K562 (cell line): ENCODE data around the gene APBA2. TPM values are rescaled to one million over a fixed set of nuclear protein-coding genes. Genes with fewer than 3 reads are reported as not detected.

ENCODE experiments used
- ASH1L ChIP-seq: fragments of 450-650 bp; IDR thresholded peaks from 2 replicates; pipeline ENCODE4 v1.6.1; 2018; ENCODE audit warnings: borderline replicate concordance, mild to moderate bottlenecking, low read depth; ENCODE audit not compliant: partially characterized antibody
- CBFA2T3 ChIP-seq: fragments of 450-650 bp; IDR thresholded peaks from 2 replicates; pipeline ENCODE4 v1.6.1; 2017
- CHD1 ChIP-seq: fragments of 200-600 bp; sonication (generic); IDR thresholded peaks from one replicate; pipeline ENCODE4 v1.6.1; 2012; ENCODE audit warnings: mild to moderate bottlenecking, moderate library complexity, low read length, inconsistent platforms
- CSDE1 ChIP-seq, 2 experiments: fragments of 450-650 bp; IDR thresholded peaks; 2 replicates each; pipeline ENCODE4 v1.6.1; 2016; ENCODE audit warnings: mild to moderate bottlenecking in 1 of 2
- EGR1 ChIP-seq: fragments of 450-650 bp; conservative IDR thresholded peaks from 2 replicates; pipeline ENCODE4 v1.6.1; 2017; ENCODE audit warnings: mild to moderate bottlenecking
- HCFC1 ChIP-seq: IDR thresholded peaks from 2 replicates; pipeline ENCODE4 v1.6.1; 2012; ENCODE audit warnings: low read depth, low read length, improper control_type of control experiment
- ILF3 ChIP-seq: fragments of 450-650 bp; IDR thresholded peaks from 2 replicates; pipeline ENCODE4 v1.6.1; 2018; ENCODE audit warnings: antibody characterized with exemption, mild to moderate bottlenecking, moderate library complexity, borderline replicate concordance
- KDM5B ChIP-seq: fragments of 200-600 bp; sonication (generic); IDR thresholded peaks from 2 replicates; pipeline ENCODE4 v1.6.1; 2012; ENCODE audit warnings: low read depth, mild to moderate bottlenecking, moderate library complexity, low read length, control low read depth, inconsistent platforms; ENCODE audit not compliant: insufficient replicate concordance
- MECOM ChIP-seq: fragments of 250-450 bp; sonication (Bioruptor Pico); IDR thresholded peaks from 2 replicates; pipeline ENCODE4 v1.8.0; 2022; ENCODE audit warnings: inconsistent platforms
- MTA2 ChIP-seq: fragments of 450-650 bp; IDR thresholded peaks from 2 replicates; pipeline ENCODE4 v1.6.1; 2016; ENCODE audit warnings: low read depth
- NFATC3 ChIP-seq: fragments of 450-650 bp; IDR thresholded peaks from 2 replicates; pipeline ENCODE4 v1.6.1; 2017; ENCODE audit warnings: mild to moderate bottlenecking
- PTRF ChIP-seq: fragments of 450-650 bp; IDR thresholded peaks from 2 replicates; pipeline ENCODE4 v1.6.1; 2016; ENCODE audit warnings: mild to moderate bottlenecking, missing genetic modification characterization, missing compliant biosample characterization
- RBM25 ChIP-seq: fragments of 200-400 bp; formaldehyde crosslinking; IDR thresholded peaks from 2 replicates; pipeline ENCODE4 v1.6.1; 2018; ENCODE audit warnings: low read length, low read depth, moderate library complexity; ENCODE audit not compliant: severe bottlenecking
- RNF2 ChIP-seq: sonication (generic); IDR thresholded peaks from 2 replicates; pipeline ENCODE4 v1.6.1; 2016
- SMAD2 ChIP-seq: fragments of 150-350 bp; IDR thresholded peaks from 2 replicates; pipeline ENCODE4 v1.6.1; 2014; ENCODE audit warnings: low read depth, mild to moderate bottlenecking, low read length
- SMARCB1 ChIP-seq: IDR thresholded peaks from 2 replicates; pipeline ENCODE4 v1.6.1; 2011; ENCODE audit warnings: improper control_type of control experiment, low read depth; ENCODE audit not compliant: insufficient read length
- SRSF3 ChIP-seq: fragments of 200-400 bp; formaldehyde crosslinking; IDR thresholded peaks from 2 replicates; pipeline ENCODE4 v1.6.1; 2016; ENCODE audit warnings: mild to moderate bottlenecking, low read length, moderate library complexity; ENCODE audit not compliant: insufficient read depth
- TCF3 ChIP-seq: sonication (generic); formaldehyde crosslinking; IDR thresholded peaks from 2 replicates; pipeline ENCODE4 v1.4.0; 2020; ENCODE audit warnings: mild to moderate bottlenecking, missing genetic modification reagents
- TRIM28 ChIP-seq: fragments of 450-650 bp; IDR thresholded peaks from 2 replicates; pipeline ENCODE4 v1.6.1; 2017
- U2AF2 ChIP-seq: fragments of 200-400 bp; formaldehyde crosslinking; optimal IDR thresholded peaks from 2 replicates; pipeline ENCODE3; 2017; ENCODE audit warnings: low read depth, mild to moderate bottlenecking, low read length
- ZSCAN29 ChIP-seq: fragments of 450-650 bp; IDR thresholded peaks from 2 replicates; pipeline ENCODE4 v1.6.1; 2017
- polyA plus RNA-seq, 8 experiments: library from polyadenylated mRNA; depleted of rRNA in 4 of 8; stranded (reverse) in 5 of 8; unstranded in 3 of 8; fragments of >200 nt; fragmentation: Nextera tagmentation in 2 of 8; fragmentation: Illumina TruSeq in 1 of 8; extraction: Ambion mirVana in 2 of 8; extraction: Trizol in 1 of 8; gene quantifications; 2 replicates each; pipeline versions ENCODE4 v1.2.1 to v1.2.3, GENCODE V29; 2011 to 2014; ENCODE audit warnings: inconsistent platforms in 1 of 8, missing spikeins in 1 of 8
- total RNA-seq, 7 experiments: library from RNA; depleted of rRNA in 6 of 7; stranded (reverse); fragments of >200 nt in 6 of 7; fragmentation: Illumina TruSeq in 2 of 7; extraction: Trizol in 2 of 7; gene quantifications; 2 replicates each; pipeline versions ENCODE4 v1.2.1 to v1.2.3, GENCODE V29; 2011 to 2021; ENCODE audit warnings: low replicate concordance in 1 of 7
- TF ChIP-seq, protein P1 (sequence below): sonication (generic); formaldehyde crosslinking; IDR thresholded peaks from 2 replicates; pipeline ENCODE4 v1.8.0; 2023; ENCODE audit warnings: mild to moderate bottlenecking, missing genetic modification reagents
- TF ChIP-seq, protein P2 (sequence below): sonication (generic); formaldehyde crosslinking; IDR thresholded peaks from 2 replicates; pipeline ENCODE4 v1.8.1; 2022; ENCODE audit warnings: missing genetic modification reagents
- TF ChIP-seq, protein P3 (sequence below): fragments of 250-450 bp; sonication (Bioruptor Pico); IDR thresholded peaks from 2 replicates; pipeline ENCODE4 v1.8.0; 2022; ENCODE audit warnings: moderate library complexity, mild to moderate bottlenecking, inconsistent platforms
- TF ChIP-seq, protein P4 (sequence below): sonication (generic); formaldehyde crosslinking; IDR thresholded peaks from 2 replicates; pipeline ENCODE4 v1.8.0; 2022; ENCODE audit warnings: mild to moderate bottlenecking, missing genetic modification reagents

Gene APBA2
- total and polyA plus RNA-seq, 9 of the 15 experiments (the other 6 are each of a cell fraction or from before 2014, with no cell fraction given) = 0.24 to 40.9 (median 25.2) TPM

DNA sequence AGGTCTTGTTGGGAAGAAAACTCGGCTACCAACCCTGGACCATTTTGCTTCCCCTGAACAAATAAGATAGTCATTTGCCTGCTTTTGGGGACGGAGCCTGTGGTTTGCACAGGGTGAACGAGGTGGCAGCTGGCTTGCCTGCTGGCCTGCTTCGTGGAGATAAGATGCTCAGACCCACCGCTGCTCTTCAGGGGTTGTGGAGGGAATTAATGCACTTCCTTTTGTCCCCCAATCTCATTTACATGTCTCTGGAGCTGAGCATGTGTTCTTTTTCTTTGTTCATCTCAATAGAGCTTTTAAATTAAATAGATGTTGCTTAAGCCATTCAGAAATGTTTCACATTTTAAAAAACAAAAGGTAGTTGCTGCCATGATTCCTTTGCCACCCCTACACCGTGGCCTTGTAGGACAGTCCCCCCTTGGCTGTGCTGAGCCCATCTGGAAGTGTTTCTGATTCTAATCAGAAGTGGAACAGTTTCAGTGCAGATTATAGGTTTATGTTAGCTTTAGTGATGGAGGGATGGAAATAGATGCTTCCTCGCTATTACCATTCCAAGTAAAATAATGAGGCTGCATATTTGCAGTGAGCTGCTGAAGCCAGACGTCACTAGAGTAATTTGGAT lies 25.6 kb downstream of the APBA2 start (continued):
- TF ChIP-seq, protein P1, sequence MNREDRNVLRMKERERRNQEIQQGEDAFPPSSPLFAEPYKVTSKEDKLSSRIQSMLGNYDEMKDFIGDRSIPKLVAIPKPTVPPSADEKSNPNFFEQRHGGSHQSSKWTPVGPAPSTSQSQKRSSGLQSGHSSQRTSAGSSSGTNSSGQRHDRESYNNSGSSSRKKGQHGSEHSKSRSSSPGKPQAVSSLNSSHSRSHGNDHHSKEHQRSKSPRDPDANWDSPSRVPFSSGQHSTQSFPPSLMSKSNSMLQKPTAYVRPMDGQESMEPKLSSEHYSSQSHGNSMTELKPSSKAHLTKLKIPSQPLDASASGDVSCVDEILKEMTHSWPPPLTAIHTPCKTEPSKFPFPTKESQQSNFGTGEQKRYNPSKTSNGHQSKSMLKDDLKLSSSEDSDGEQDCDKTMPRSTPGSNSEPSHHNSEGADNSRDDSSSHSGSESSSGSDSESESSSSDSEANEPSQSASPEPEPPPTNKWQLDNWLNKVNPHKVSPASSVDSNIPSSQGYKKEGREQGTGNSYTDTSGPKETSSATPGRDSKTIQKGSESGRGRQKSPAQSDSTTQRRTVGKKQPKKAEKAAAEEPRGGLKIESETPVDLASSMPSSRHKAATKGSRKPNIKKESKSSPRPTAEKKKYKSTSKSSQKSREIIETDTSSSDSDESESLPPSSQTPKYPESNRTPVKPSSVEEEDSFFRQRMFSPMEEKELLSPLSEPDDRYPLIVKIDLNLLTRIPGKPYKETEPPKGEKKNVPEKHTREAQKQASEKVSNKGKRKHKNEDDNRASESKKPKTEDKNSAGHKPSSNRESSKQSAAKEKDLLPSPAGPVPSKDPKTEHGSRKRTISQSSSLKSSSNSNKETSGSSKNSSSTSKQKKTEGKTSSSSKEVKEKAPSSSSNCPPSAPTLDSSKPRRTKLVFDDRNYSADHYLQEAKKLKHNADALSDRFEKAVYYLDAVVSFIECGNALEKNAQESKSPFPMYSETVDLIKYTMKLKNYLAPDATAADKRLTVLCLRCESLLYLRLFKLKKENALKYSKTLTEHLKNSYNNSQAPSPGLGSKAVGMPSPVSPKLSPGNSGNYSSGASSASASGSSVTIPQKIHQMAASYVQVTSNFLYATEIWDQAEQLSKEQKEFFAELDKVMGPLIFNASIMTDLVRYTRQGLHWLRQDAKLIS (CRISPR knock-in tag) = no peak
- no peak for TF ChIP-seq RBM25
- no peak for TF ChIP-seq ZSCAN29
- TF ChIP-seq TRIM28 = 0 out of 2 replicates have a peak, but pooled peaks have one; percentile 38
- no peak for TF ChIP-seq ASH1L
- TF ChIP-seq KDM5B = no peak
- TF ChIP-seq, protein P2, sequence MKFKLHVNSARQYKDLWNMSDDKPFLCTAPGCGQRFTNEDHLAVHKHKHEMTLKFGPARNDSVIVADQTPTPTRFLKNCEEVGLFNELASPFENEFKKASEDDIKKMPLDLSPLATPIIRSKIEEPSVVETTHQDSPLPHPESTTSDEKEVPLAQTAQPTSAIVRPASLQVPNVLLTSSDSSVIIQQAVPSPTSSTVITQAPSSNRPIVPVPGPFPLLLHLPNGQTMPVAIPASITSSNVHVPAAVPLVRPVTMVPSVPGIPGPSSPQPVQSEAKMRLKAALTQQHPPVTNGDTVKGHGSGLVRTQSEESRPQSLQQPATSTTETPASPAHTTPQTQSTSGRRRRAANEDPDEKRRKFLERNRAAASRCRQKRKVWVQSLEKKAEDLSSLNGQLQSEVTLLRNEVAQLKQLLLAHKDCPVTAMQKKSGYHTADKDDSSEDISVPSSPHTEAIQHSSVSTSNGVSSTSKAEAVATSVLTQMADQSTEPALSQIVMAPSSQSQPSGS (CRISPR knock-in tag) = no peak
- TF ChIP-seq PTRF (tag) = no peak
- no peak for TF ChIP-seq MECOM
- TF ChIP-seq CHD1 = no peak
- TF ChIP-seq, protein P3, sequence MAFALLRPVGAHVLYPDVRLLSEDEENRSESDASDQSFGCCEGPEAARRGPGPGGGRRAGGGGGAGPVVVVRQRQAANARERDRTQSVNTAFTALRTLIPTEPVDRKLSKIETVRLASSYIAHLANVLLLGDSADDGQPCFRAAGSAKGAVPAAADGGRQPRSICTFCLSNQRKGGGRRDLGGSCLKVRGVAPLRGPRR (CRISPR knock-in tag) = no peak
- TF ChIP-seq CBFA2T3 = peak; percentile 99
- no peak for TF ChIP-seq SMAD2
- TF ChIP-seq HCFC1 = no peak
- peak; percentile 91 for TF ChIP-seq RNF2
- peak; percentile 50 for TF ChIP-seq SMARCB1
- TF ChIP-seq NFATC3 = no peak
- peak; percentile 100 for TF ChIP-seq TCF3
- no peak for TF ChIP-seq ILF3
- no peak for TF ChIP-seq EGR1
- no peak for TF ChIP-seq SRSF3
- TF ChIP-seq U2AF2 = no peak
- TF ChIP-seq, protein P4, sequence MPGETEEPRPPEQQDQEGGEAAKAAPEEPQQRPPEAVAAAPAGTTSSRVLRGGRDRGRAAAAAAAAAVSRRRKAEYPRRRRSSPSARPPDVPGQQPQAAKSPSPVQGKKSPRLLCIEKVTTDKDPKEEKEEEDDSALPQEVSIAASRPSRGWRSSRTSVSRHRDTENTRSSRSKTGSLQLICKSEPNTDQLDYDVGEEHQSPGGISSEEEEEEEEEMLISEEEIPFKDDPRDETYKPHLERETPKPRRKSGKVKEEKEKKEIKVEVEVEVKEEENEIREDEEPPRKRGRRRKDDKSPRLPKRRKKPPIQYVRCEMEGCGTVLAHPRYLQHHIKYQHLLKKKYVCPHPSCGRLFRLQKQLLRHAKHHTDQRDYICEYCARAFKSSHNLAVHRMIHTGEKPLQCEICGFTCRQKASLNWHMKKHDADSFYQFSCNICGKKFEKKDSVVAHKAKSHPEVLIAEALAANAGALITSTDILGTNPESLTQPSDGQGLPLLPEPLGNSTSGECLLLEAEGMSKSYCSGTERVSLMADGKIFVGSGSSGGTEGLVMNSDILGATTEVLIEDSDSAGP (CRISPR knock-in tag) = no peak
- no peak for TF ChIP-seq CSDE1 (IDR thresholded peaks at IDR 0.05)
- TF ChIP-seq MTA2 = peak; percentile 98
